AG04449 (cell line): ENCODE measurements around the gene ZC3H7A.

Experiments
- CTCF ChIA-PET: fragments of 350-600 bp; formaldehyde crosslinking; extraction: SDS; loops from one replicate; lab custom pipeline; 2021; ENCODE audit warnings: antibody characterized with exemption; lab: Yijun Ruan, JAX
- POLR2A ChIA-PET: fragments of 400-600, 350-600 bp; formaldehyde crosslinking; extraction: SDS; loops from one replicate; lab custom pipeline; 2020; ENCODE audit warnings: antibody characterized with exemption, inconsistent platforms; lab: Yijun Ruan, JAX
- DNase-seq: peaks from one replicate; pipeline ENCODE4 v3.0.0-alpha.2; 2010; ENCODE audit warnings: low read depth, low spot score
- H3K4me3 ChIP-seq: 2 replicates; pipeline ENCODE4 v1.5.1; 2011; ENCODE audit warnings: low read depth, mild to moderate bottlenecking, control low read depth, low read length
- CTCF ChIP-seq: IDR thresholded peaks from one replicate; pipeline ENCODE4 v1.5.1; 2011; ENCODE audit warnings: mild to moderate bottlenecking, moderate library complexity, low read length, control low read depth, inconsistent platforms; ENCODE audit not compliant: insufficient read depth; ENCODE audit errors: missing control alignments

Gene ZC3H7A

GRCh38 chr16:11736903-11737302 lies 60.2 kb downstream of the ZC3H7A start:
- ChIA-PET CTCF (interaction anchor here (1.3 to 4.7 kb wide), 3 partner anchors 12 to 341 kb away, joined by 4 to 23 read pairs (median 7); no protein-coding TSS in a partner anchor), POLR2A (no interaction called here)
- no peak for DNase-seq
- TF ChIP-seq CTCF = no peak
- H3K4me3 ChIP-seq = no peak overlapping the region

- TF ChIP-seq CTCF = no peak
- DNase-seq = no peak
- POLR2A ChIA-PET = interaction anchor here (0.5 kb wide), 1 partner anchor 19 kb away, joined by 3 read pairs; no protein-coding TSS in a partner anchor
- no peak overlapping the region for H3K4me3 ChIP-seq
- CTCF ChIA-PET = interaction anchor here (1.7 to 4.7 kb wide), 2 partner anchors 11 to 21 kb away, joined by 7 to 23 read pairs; no protein-coding TSS in a partner anchor
Observed at GRCh38 chr16:11735787-11736186, 61.3 kb downstream of the ZC3H7A start.

- CTCF ChIA-PET = interaction anchor here (0.7 to 0.8 kb wide), 2 partner anchors 10 to 62 kb away, joined by 3 to 5 read pairs; partner anchors contain the start of gene ZC3H7A
- TF ChIP-seq CTCF = no peak
- DNase-seq = no peak
- POLR2A ChIA-PET = no interaction called here
- no peak overlapping the region for H3K4me3 ChIP-seq
Observed at GRCh38 chr16:11734653-11735043, 62.4 kb downstream of the ZC3H7A start.

GRCh38 chr16:11734025-11734652 lies 62.9 kb downstream of the ZC3H7A start:
- DNase-seq = no peak
- POLR2A ChIA-PET = no interaction called here
- CTCF ChIA-PET = interaction anchor here (0.7 to 0.8 kb wide), 2 partner anchors 9 to 63 kb away, joined by 3 to 5 read pairs; partner anchors contain the start of gene ZC3H7A
- no peak for TF ChIP-seq CTCF
- H3K4me3 ChIP-seq = no peak overlapping the region

GRCh38 chr16:11731222-11731621 lies 65.8 kb downstream of the ZC3H7A start:
- H3K4me3 ChIP-seq = no peak overlapping the region
- ChIA-PET POLR2A (no interaction called here), CTCF (interaction anchor here (1.2 kb wide), 1 partner anchor 66 kb away, joined by 5 read pairs; the partner anchor contains the start of gene ZC3H7A)
- TF ChIP-seq CTCF = no peak
- no peak for DNase-seq

- DNase-seq = no peak
- H3K4me3 ChIP-seq = no peak overlapping the region
- no peak for TF ChIP-seq CTCF
- ChIA-PET CTCF (no interaction called here), POLR2A (no interaction called here)
Observed at GRCh38 chr16:11729787-11730186, 67.3 kb downstream of the ZC3H7A start.
